GM19035 (cell line): Measurements from ENCODE around the gene KRTAP5-1.

Source experiments
- ATAC-seq: cut with Tn5 transposase; IDR thresholded peaks from one replicate; pipeline ENCODE4 v1.9.1; 2021; ENCODE audit not compliant: unreplicated experiment

The KRTAP5-1 gene

DNA sequence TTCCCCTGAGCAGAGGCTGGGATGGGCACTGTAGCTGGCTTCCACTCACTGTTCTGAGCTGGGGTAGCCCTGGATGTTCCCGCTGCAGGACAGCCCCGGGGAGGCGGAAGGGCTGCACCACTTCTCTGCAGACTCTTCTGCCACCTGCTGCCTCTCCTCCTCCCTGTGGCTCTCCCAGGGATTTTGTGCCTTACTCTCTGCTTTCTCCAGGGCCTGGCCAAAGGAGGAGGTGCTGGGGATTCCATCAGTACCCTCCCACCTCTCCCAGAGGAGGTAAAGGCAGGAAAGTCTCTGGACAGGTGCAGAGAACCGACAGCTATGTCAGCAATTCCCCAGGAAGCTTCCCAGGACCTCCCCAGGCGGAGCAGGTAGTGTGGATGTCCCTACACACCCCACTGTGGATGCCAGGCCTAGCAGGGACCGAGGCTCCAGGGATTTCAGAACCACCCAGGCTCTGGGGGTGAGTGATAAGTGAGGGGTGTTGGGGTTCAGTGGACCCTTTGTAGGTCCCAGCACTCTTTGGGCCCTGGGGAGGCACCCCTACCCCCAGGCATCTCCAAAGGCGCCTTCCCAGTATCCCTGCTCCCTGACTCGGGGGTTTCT, 24.3 kb downstream of the KRTAP5-1 start:
- ATAC-seq = no peak

- ATAC-seq = no peak
Measured at GRCh38 chr11:1560002-1560648, 25.0 kb downstream of the KRTAP5-1 start.

GRCh38 chr11:1559111-1559951, 25.8 kb downstream of the KRTAP5-1 start:
- ATAC-seq = no peak

DNA sequence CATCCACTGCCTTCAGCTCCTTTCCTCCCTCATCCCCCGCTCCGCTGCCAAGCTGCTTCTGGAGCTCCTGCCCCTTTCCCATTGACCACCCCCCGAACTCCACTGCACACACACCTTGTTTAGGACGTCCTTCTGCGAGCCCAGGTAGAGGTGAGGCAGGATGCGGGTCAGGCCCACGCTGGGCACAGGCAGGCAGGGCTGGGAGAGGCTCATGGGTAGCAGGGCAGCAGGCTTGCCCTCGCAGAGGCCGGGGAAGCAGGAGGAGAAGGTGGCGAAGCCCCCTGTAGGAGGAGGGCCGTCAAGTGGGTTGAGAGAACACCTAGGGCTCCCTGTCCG, 26.3 kb downstream of the KRTAP5-1 start:
- ATAC-seq = no peak

DNA sequence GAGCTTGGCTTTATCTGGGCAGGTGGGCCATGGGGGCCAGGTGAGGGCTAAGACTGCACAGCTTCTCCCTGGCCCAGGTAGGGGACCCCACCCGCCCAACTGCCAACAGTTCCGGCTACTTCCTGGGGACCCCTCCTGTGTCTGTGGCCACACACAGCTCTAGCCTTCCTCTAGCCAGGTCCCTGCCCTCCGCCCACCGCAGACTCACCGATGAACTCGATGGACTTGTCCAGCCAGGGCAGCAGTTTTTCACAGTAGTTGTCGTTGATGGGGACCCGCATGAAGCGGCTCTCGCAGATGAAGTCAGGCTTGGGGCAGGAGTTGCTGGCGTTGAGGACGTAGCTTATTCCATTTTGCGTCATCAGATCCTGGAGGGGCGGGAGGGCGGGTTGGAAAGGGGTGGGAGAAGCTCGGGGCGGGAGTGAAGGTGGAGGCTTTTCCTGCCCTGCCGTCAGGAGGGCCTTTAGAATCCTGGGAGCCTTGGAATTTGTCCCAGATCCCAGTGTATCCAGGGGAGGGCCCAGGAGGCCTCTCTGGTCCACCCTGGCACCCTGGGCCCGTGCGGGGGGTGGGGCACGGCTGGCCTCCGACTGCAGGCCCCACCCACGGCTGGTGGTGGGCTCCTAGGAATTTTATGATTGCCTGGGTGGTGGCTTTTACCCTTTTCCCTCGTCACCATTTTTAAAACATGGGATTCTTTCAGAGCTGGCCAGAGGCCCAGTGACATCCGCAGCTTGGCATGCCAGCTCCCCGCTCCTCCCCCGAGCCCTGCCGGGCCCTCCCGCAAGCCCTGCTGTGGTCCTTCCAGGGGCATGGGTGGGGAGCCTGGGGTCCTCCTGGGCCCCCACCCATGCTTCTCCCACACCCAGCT, 26.9 kb downstream of the KRTAP5-1 start:
- ATAC-seq = no peak

GRCh38 chr11:1557051-1557884, 27.8 kb downstream of the KRTAP5-1 start:
- ATAC-seq = no peak

GRCh38 chr11:1556278-1556902, 28.7 kb downstream of the KRTAP5-1 start:
- no peak for ATAC-seq

DNA sequence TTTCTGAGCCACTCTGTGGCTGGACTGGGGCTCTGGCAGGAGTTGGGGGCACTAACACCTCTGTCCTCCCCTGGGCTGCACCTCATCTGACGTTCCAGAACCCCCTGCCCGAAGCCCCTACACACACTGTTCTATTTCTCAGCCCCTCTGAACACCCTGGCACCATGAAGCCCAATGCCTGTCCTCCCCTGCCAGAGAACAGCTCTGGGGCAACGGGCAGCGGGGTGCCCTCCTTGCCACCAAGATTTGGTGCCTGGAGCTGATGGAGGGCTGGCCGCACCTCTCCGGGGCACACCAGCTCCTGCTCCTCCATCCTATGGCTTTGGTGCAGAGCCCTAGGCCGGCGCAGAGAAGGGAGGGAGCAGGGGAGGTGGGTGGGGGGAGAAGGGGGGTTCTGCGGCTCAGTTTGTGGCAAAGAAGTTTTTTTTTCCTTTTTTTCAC, 29.4 kb downstream of the KRTAP5-1 start:
- no peak for ATAC-seq

DNA sequence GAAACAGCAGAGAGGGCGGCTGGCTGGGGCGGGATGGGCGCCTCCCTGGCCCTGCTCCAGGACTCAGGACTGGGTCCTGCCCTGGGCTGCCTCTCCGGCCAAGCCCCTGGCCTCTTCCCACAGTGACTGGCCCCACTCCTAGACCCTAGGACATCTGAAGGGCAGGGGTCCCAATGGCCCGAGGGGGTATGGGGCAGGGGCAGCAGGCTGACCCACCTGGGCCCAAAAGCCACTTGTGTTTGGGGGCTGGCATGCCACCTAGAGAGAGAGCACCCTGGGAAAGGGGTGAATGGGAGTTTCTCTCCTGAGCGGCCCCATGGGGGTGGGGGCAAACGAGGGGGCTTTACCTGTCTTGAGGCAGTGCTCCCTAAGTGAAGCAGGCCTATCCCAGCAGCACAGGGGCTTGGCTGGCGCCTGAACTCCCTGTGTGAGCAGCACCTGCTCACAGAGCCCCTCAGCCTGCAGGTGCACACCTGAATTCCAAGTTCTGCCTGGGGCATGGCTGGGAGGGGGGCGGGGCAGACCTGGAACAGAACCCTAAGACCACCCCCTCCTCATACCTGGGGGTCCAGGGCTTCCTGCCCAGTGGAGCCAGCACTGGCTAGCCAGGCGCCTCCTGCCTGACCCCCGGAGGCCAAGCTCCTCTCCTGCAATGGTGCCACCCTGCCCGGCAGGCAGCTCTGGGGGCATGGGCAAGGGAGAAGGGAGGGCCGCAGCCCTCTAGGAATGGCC, 29.9 kb downstream of the KRTAP5-1 start:
- ATAC-seq = no peak

GRCh38 chr11:1553808-1554594, 31.1 kb downstream of the KRTAP5-1 start:
- no peak for ATAC-seq

GRCh38 chr11:1549338-1550330, 35.4 kb downstream of the KRTAP5-1 start:
- no peak for ATAC-seq

- ATAC-seq = no peak
Measured at GRCh38 chr11:1548221-1549070, 36.6 kb downstream of the KRTAP5-1 start.

GRCh38 chr11:1547467-1548098, 37.5 kb downstream of the KRTAP5-1 start:
- ATAC-seq = no peak

- ATAC-seq = no peak
Measured at GRCh38 chr11:1546536-1547466, 38.3 kb downstream of the KRTAP5-1 start.

- ATAC-seq = no peak
Measured at GRCh38 chr11:1546077-1546535, 39.0 kb downstream of the KRTAP5-1 start.
